DMS 273 (cell line): ENCODE measurements around the gene HSH2D.
"Not testable (repeated sequence)": the region's sequence is repeated elsewhere in the genome, so short reads cannot be mapped to it uniquely, and the experiment has no call there.

Experiments used
- DNase-seq: peaks from one replicate; lab custom pipeline; 2025; ENCODE audit not compliant: unreplicated experiment; lab: John Stamatoyannopoulos, UW

The HSH2D gene

GRCh38 chr19:16119075-16119857 is 24.2 kb upstream of the HSH2D start:
- DNase-seq: not testable (repeated sequence)

- DNase-seq: no peak
Observed at GRCh38 chr19:16121141-16121540, 22.3 kb upstream of the HSH2D start.

- no peak for DNase-seq
Observed at GRCh38 chr19:16121967-16122366, 21.5 kb upstream of the HSH2D start.

GRCh38 chr19:16124953-16125352 is 18.5 kb upstream of the HSH2D start:
- no peak for DNase-seq

GRCh38 chr19:16125737-16126495 is 17.6 kb upstream of the HSH2D start:
- DNase-seq: no peak

GRCh38 chr19:16127080-16127479 is 16.4 kb upstream of the HSH2D start:
- DNase-seq: no peak

GRCh38 chr19:16127776-16128371 is 15.6 kb upstream of the HSH2D start:
- DNase-seq: no peak

- DNase-seq: no peak
Observed at GRCh38 chr19:16131648-16132047, 11.8 kb upstream of the HSH2D start.

GRCh38 chr19:16133818-16134217 is 9.7 kb upstream of the HSH2D start:
- no peak for DNase-seq

GRCh38 chr19:16134510-16134909 is 9.0 kb upstream of the HSH2D start:
- DNase-seq: no peak

- no peak for DNase-seq
Observed at GRCh38 chr19:16135430-16136127, 7.9 kb upstream of the HSH2D start.

GRCh38 chr19:16136185-16136999 is 7.1 kb upstream of the HSH2D start:
- DNase-seq: peak; percentile 54

- DNase-seq: no peak
Observed at GRCh38 chr19:16139752-16140151, 3.7 kb upstream of the HSH2D start.

GRCh38 chr19:16141043-16141442 is 2.4 kb upstream of the HSH2D start:
- no peak for DNase-seq

GRCh38 chr19:16142032-16142580 is 1.4 kb upstream of the HSH2D start:
- DNase-seq: no peak

GRCh38 chr19:16144216-16144581 is 714 bp downstream of the HSH2D start:
- DNase-seq: no peak

GRCh38 chr19:16146112-16146511 is 2.6 kb downstream of the HSH2D start:
- no peak for DNase-seq

GRCh38 chr19:16148443-16149229 is 5.2 kb downstream of the HSH2D start:
- no peak for DNase-seq

- DNase-seq: peak; percentile 30
Observed at GRCh38 chr19:16153582-16154336, 10.3 kb downstream of the HSH2D start.
